MM.1S (cell line): Measurements from ENCODE around the gene BEX3.

ENCODE experiments used
- CTCF ChIP-seq: fragments of 300-600 bp; sonication (generic); IDR thresholded peaks from 2 replicates; pipeline ENCODE4 v1.5.1; 2016; ENCODE audit warnings: antibody characterized with exemption, low read length, mixed read lengths
- EZH2 ChIP-seq: fragments of 300-600 bp; sonication (generic); optimal IDR thresholded peaks from 2 replicates; pipeline ENCODE3; 2017; ENCODE audit warnings: low read depth, mild to moderate bottlenecking, antibody characterized with exemption, low read length, mixed read lengths
- EZH2phosphoT487 ChIP-seq: fragments of 300-600 bp; sonication (generic); IDR thresholded peaks from 2 replicates; pipeline ENCODE4 v1.6.1; 2018; ENCODE audit warnings: antibody characterized with exemption, low read length

DNA sequence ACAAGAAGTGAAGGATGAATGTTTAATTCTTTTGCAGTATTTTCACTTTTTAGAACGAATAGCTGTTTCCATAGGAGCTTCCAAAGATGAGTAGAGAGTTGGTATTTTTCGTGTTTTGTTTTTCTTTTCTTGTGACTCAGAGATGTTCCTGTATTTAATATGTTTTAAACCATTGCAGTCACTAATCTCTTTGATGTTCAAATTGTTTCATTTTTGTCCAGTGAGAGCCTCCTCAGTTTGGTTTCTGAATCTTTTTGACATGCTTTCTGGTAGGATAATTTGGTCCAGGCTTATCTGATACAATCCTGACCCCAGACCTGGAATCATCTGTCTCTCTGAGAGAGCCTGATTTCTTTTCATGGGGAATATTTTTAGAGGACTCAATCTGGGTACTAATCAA, 41.6 kb downstream of the BEX3 start:
- no peak for TF ChIP-seq CTCF
- no peak for TF ChIP-seq EZH2
- TF ChIP-seq EZH2phosphoT487, result no peak
